GM19239 (cell line): ENCODE measurements around the gene CFAP299.
"Not testable (repeated sequence)": the region's sequence is repeated elsewhere in the genome, so short reads cannot be mapped to it uniquely, and the experiment has no call there.

Experiments
- DNase-seq: peaks from one replicate; pipeline ENCODE4 v3.0.0; 2011; ENCODE audit warnings: low spot score; ENCODE audit not compliant: insufficient read length
- FAIRE-seq: peaks from 2 replicates; lab custom pipeline; 2011; peaks lifted over from hg19 to GRCh38; lab: Jason Lieb, UNC

The CFAP299 gene

GRCh38 chr4:80790152-80790551 lies 454.6 kb downstream of the CFAP299 start:
- no peak for FAIRE-seq

GRCh38 chr4:80793660-80794059 lies 458.1 kb downstream of the CFAP299 start:
- DNase-seq, FAIRE-seq: not testable (repeated sequence)

More at GRCh38 chr4:80790152-80790551, 454.6 kb downstream of the CFAP299 start:
- DNase-seq: no peak

GRCh38 chr4:80798082-80798481 lies 462.6 kb downstream of the CFAP299 start:
- DNase-seq (no peak), FAIRE-seq (no peak)

GRCh38 chr4:80800719-80801118 lies 465.2 kb downstream of the CFAP299 start:
- not testable (repeated sequence) for DNase-seq, FAIRE-seq

- no peak for FAIRE-seq
Measured at GRCh38 chr4:80803337-80803736, 467.8 kb downstream of the CFAP299 start.

GRCh38 chr4:80806472-80806871 lies 470.9 kb downstream of the CFAP299 start:
- DNase-seq (no peak), FAIRE-seq (no peak)

More at GRCh38 chr4:80803337-80803736, 467.8 kb downstream of the CFAP299 start:
- no peak for DNase-seq

- no peak for DNase-seq
- no peak for FAIRE-seq
Measured at GRCh38 chr4:80809039-80809729, 473.7 kb downstream of the CFAP299 start.

GRCh38 chr4:80811406-80811805 lies 475.9 kb downstream of the CFAP299 start:
- DNase-seq: no peak
- no peak for FAIRE-seq

- FAIRE-seq: no peak
Measured at GRCh38 chr4:80812145-80812544, 476.6 kb downstream of the CFAP299 start.

GRCh38 chr4:80814266-80814665 lies 478.7 kb downstream of the CFAP299 start:
- FAIRE-seq: no peak
- DNase-seq: no peak

More at GRCh38 chr4:80812145-80812544, 476.6 kb downstream of the CFAP299 start:
- no peak for DNase-seq

GRCh38 chr4:80831383-80832361 lies 496.1 kb downstream of the CFAP299 start:
- DNase-seq (no peak), FAIRE-seq (no peak)

- FAIRE-seq: no peak
Measured at GRCh38 chr4:80839281-80839680, 503.8 kb downstream of the CFAP299 start.

GRCh38 chr4:80839792-80840191 lies 504.3 kb downstream of the CFAP299 start:
- FAIRE-seq (no peak), DNase-seq (no peak)

More at GRCh38 chr4:80839281-80839680, 503.8 kb downstream of the CFAP299 start:
- DNase-seq: no peak

GRCh38 chr4:80840396-80840795 lies 504.9 kb downstream of the CFAP299 start:
- FAIRE-seq (no peak), DNase-seq (no peak)

- no peak for FAIRE-seq
Measured at GRCh38 chr4:80841587-80842281, 506.2 kb downstream of the CFAP299 start.

GRCh38 chr4:80846210-80846609 lies 510.7 kb downstream of the CFAP299 start:
- FAIRE-seq (no peak), DNase-seq (no peak)

More at GRCh38 chr4:80841587-80842281, 506.2 kb downstream of the CFAP299 start:
- DNase-seq: no peak

- DNase-seq (no peak), FAIRE-seq (no peak)
Measured at GRCh38 chr4:80852061-80852460, 516.5 kb downstream of the CFAP299 start.

- no peak for DNase-seq
- peak; percentile 79 for FAIRE-seq
Measured at GRCh38 chr4:80873571-80873970, 538.0 kb downstream of the CFAP299 start.

- DNase-seq: no peak
- FAIRE-seq: no peak
Measured at GRCh38 chr4:80874979-80875378, 539.4 kb downstream of the CFAP299 start.

GRCh38 chr4:80875642-80876041 lies 540.1 kb downstream of the CFAP299 start:
- peak; percentile 96 for FAIRE-seq
- peak; percentile 19 for DNase-seq
